CD4-positive, alpha-beta T cell (primary cell): ENCODE results near the gene ZNF500. TPM values are rescaled to one million over a fixed set of nuclear protein-coding genes. Genes with fewer than 3 reads are reported as not detected.

Source experiments
- ATAC-seq: fragments of 200-7000 bp; cut with Tn5 transposase; one replicate; pipeline ENCODE4 v1.10.0; 2022; ENCODE audit warnings: mild to moderate bottlenecking; ENCODE audit not compliant: poor library complexity
- CTCF ChIA-PET: fragments of 350-600 bp; sonication (Branson Sonifier 250); formaldehyde crosslinking; loops from one replicate; lab custom pipeline; 2021; ENCODE audit warnings: antibody characterized with exemption, inconsistent platforms; lab: Charles Lee
- POLR2A ChIA-PET: fragments of 350-600 bp; sonication (Branson Sonifier 250); formaldehyde crosslinking; loops from one replicate; lab custom pipeline; 2021; ENCODE audit warnings: antibody characterized with exemption, inconsistent platforms; lab: Charles Lee
- DNase-seq, 14 experiments: peaks; one replicate each; pipeline ENCODE4 v3.0.0-alpha.2; 2013 to 2020; ENCODE audit warnings: mixed read lengths in 2 of 14
- H3K27ac ChIP-seq, 2 donors: one replicate each; pipeline versions ENCODE4 v1.5.1 to v1.7.0; 2013; ENCODE audit warnings: low read length in 2 of 2, low read depth in 1 of 2, mild to moderate bottlenecking in 1 of 2
- H3K27me3 ChIP-seq, 2 experiments: 1 replicate in 1 of 2; 2 replicates in 1 of 2; pipeline versions ENCODE4 v1.6.1 to v1.7.0; 2013; ENCODE audit warnings: low read length in 2 of 2, control low read depth in 1 of 2, mild to moderate bottlenecking in 1 of 2, moderate library complexity in 1 of 2; ENCODE audit not compliant: insufficient read depth in 2 of 2, control insufficient read depth in 1 of 2
- H3K36me3 ChIP-seq: one replicate; pipeline ENCODE4 v1.6.1; 2013; ENCODE audit warnings: low read length, control low read depth; ENCODE audit not compliant: insufficient read depth
- H3K4me1 ChIP-seq: one replicate; pipeline ENCODE4 v1.6.1; 2013; ENCODE audit warnings: low read length, control low read depth; ENCODE audit not compliant: insufficient read depth
- H3K4me3 ChIP-seq: one replicate; pipeline ENCODE4 v1.5.1; 2013; ENCODE audit warnings: mild to moderate bottlenecking, low read length, moderate library complexity
- H3K9me3 ChIP-seq, 2 experiments: 1 replicate in 1 of 2; 2 replicates in 1 of 2; pipeline versions ENCODE4 v1.6.1 to v1.7.0; 2013; ENCODE audit warnings: low read length in 2 of 2, mild to moderate bottlenecking in 2 of 2, control low read depth in 1 of 2, moderate library complexity in 1 of 2; ENCODE audit not compliant: control insufficient read depth in 1 of 2, insufficient read depth in 1 of 2
- H3K27ac Mint-ChIP-seq: one replicate; pipeline ENCODE4 v1.8.0; 2020; ENCODE audit warnings: mixed read lengths
- H3K27me3 Mint-ChIP-seq: one replicate; pipeline ENCODE4 v1.8.0; 2021; ENCODE audit warnings: mixed read lengths
- H3K36me3 Mint-ChIP-seq: one replicate; pipeline ENCODE4 v1.8.0; 2021; ENCODE audit warnings: low read depth, mixed read lengths
- H3K4me1 Mint-ChIP-seq: one replicate; pipeline ENCODE4 v1.8.0; 2021; ENCODE audit warnings: low read depth, mixed read lengths
- H3K4me3 Mint-ChIP-seq: one replicate; pipeline ENCODE4 v1.8.0; 2020; ENCODE audit warnings: mild to moderate bottlenecking, mixed read lengths
- H3K9me3 Mint-ChIP-seq: one replicate; pipeline ENCODE4 v1.8.0; 2020; ENCODE audit warnings: mixed read lengths
- intact Hi-C, 2 experiments: fragments of 100-400 bp; cut with DNase I in 1 of 2; cut with micrococcal nuclease in 1 of 2; formaldehyde crosslinking; loops; one replicate each; pipeline versions ENCODE4 v1.15.1 to v1.9.0; 2023 to 2025; cut with DNase I, micrococcal nuclease
- total RNA-seq, 174 experiments: library from RNA in 2 of 174; stranded (reverse) in 2 of 174; gene quantifications; one replicate each; pipeline ENCODE4 v1.2.3 and lab custom pipeline; 2021 to 2026
- TF ChIP-seq, protein P1 (sequence below): fragments of 200-600 bp; IDR thresholded peaks from one replicate; pipeline ENCODE4 v1.8.0; 2022; ENCODE audit warnings: antibody characterized with exemption, mild to moderate bottlenecking

The ZNF500 gene
- total RNA-seq, 2 experiments from 2014 or later, result 11.8 to 12.4 TPM

DNA sequence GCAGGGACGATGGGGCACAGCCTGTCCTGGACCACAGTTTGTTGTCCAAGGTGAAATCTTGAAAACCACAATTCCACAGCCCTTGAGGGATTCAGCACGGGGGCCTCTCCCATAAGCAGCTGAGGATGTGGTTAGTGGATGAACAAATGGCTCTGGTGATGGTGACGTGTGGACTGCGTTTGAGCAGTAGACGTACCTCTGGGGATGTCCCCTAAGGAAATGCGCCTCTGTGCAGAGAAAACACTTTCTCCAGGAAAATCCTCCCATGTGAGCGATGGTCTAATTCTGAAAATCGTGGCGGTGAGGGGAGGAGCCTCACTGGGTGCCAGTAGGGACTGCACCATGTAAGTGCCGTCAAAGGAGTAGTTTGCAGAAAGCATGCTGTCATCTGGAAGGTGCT is 23.9 kb upstream of the ZNF500 start:
- Mint-ChIP-seq H3K36me3 (no peaks in the 10 kb centered on the region), H3K4me1 (no peaks in the 10 kb centered on the region), H3K4me3 (no peak overlapping the region), H3K27ac (no peak overlapping the region), H3K27me3 (no peaks in the 10 kb centered on the region), H3K9me3 (no peaks in the 10 kb centered on the region)
- Histone ChIP-seq H3K9me3 (no peaks in the 10 kb centered on the region), H3K4me3 (no peak overlapping the region), H3K36me3 (no peaks in the 10 kb centered on the region), H3K27me3 (no peaks in the 10 kb centered on the region), H3K4me1 (no peaks in the 10 kb centered on the region), H3K27ac (no peak overlapping the region)
- intact Hi-C loops, result no loop called here
- ChIA-PET CTCF (no interaction called here), POLR2A (no interaction called here)
- TF ChIP-seq, protein P1, sequence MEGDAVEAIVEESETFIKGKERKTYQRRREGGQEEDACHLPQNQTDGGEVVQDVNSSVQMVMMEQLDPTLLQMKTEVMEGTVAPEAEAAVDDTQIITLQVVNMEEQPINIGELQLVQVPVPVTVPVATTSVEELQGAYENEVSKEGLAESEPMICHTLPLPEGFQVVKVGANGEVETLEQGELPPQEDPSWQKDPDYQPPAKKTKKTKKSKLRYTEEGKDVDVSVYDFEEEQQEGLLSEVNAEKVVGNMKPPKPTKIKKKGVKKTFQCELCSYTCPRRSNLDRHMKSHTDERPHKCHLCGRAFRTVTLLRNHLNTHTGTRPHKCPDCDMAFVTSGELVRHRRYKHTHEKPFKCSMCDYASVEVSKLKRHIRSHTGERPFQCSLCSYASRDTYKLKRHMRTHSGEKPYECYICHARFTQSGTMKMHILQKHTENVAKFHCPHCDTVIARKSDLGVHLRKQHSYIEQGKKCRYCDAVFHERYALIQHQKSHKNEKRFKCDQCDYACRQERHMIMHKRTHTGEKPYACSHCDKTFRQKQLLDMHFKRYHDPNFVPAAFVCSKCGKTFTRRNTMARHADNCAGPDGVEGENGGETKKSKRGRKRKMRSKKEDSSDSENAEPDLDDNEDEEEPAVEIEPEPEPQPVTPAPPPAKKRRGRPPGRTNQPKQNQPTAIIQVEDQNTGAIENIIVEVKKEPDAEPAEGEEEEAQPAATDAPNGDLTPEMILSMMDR, result no peak
- DNase-seq (no peak), ATAC-seq (peak; percentile 24)

DNA sequence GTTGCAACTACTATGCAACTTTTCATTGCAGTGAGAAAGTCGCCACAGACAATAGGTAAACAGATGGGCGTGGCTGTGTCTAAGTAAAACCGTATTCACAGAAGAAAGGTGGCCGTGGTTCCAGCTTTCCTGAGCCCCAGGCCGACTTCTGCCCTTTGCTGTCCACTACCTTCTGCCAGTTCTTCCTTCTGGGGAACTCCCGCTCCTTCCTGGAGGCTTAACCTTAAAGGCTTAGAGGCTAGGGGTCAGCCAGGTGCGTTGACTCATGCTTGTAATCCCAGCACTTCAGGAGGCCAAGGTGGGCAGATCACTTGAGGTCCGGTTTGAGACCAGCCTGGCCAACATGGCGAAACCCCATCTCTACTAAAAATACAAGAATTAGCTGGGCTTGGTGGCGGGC is 23.3 kb upstream of the ZNF500 start:
- TF ChIP-seq, protein P1, result no peak
- no peak overlapping the region for H3K27ac Mint-ChIP-seq
- POLR2A ChIA-PET, result no interaction called here
- Histone ChIP-seq H3K4me3 (no peak overlapping the region), H3K9me3 (no peaks in the 10 kb centered on the region), H3K36me3 (no peaks in the 10 kb centered on the region), H3K27me3 (no peaks in the 10 kb centered on the region), H3K27ac (no peak overlapping the region), H3K4me1 (no peaks in the 10 kb centered on the region)
- no peak for DNase-seq
- H3K9me3 Mint-ChIP-seq, result no peaks in the 10 kb centered on the region
- H3K4me3 Mint-ChIP-seq, result no peak overlapping the region
- intact Hi-C loops, result no loop called here
- H3K27me3 Mint-ChIP-seq, result no peaks in the 10 kb centered on the region
- CTCF ChIA-PET, result no interaction called here
- no peaks in the 10 kb centered on the region for H3K36me3 Mint-ChIP-seq
- no peak for ATAC-seq
- no peaks in the 10 kb centered on the region for H3K4me1 Mint-ChIP-seq

DNA sequence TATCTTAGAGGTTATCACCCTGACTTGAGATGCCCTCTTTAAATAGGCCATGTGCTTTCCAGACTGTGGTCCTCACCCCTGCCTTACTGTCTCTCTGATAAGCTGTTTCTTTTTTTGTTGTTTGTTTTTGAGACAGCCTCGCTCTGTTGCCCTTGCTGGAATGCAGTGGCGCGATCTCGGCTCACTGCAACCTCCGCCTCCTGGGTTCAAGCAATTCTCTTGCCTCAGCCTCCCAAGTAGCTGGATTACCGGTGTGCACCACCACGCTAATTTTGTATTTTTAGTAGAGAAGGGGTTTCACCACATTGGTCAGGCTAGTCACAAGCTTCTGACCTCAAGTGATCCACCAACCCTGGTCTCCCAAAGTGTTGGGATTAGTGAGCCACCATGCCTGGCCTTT is 21.9 kb upstream of the ZNF500 start:
- Histone ChIP-seq H3K36me3 (no peaks in the 10 kb centered on the region), H3K4me1 (no peaks in the 10 kb centered on the region), H3K27ac (no peak overlapping the region), H3K27me3 (no peaks in the 10 kb centered on the region), H3K4me3 (no peak overlapping the region), H3K9me3 (no peaks in the 10 kb centered on the region)
- H3K4me1 Mint-ChIP-seq, result no peaks in the 10 kb centered on the region
- no peak for ATAC-seq
- H3K9me3 Mint-ChIP-seq, result no peaks in the 10 kb centered on the region
- no peak overlapping the region for H3K4me3 Mint-ChIP-seq
- H3K36me3 Mint-ChIP-seq, result no peaks in the 10 kb centered on the region
- POLR2A ChIA-PET, result interaction anchor here (0.7 kb wide), 1 partner anchor 12 kb away, joined by 3 read pairs; no protein-coding TSS in a partner anchor
- H3K27me3 Mint-ChIP-seq, result no peaks in the 10 kb centered on the region
- TF ChIP-seq, protein P1, result no peak
- H3K27ac Mint-ChIP-seq, result no peak overlapping the region
- CTCF ChIA-PET, result interaction anchor here (0.6 kb wide), 1 partner anchor 69 kb away, joined by 3 read pairs; no protein-coding TSS in a partner anchor
- intact Hi-C loops, result no loop called here
- DNase-seq, result no peak
